Neutrophil (primary cell): Measurements from ENCODE around the gene ALPL.
"Not testable (repeated sequence)": the region's sequence is repeated elsewhere in the genome, so short reads cannot be mapped to it uniquely, and the experiment has no call there.

Experiments used
- H3K27ac ChIP-seq: fragments of 200-600 bp; sonication (generic); 2 replicates; pipeline ENCODE4 v1.5.1; 2016; ENCODE audit warnings: mild to moderate bottlenecking, moderate library complexity
- H3K27me3 ChIP-seq: fragments of 200-600 bp; sonication (generic); 2 replicates; pipeline ENCODE4 v1.6.0; 2016; ENCODE audit warnings: mild to moderate bottlenecking
- H3K36me3 ChIP-seq: fragments of 200-600 bp; sonication (generic); 2 replicates; pipeline ENCODE4 v1.5.1; 2017
- H3K4me1 ChIP-seq, 2 experiments: fragments of 200-600 bp in 1 of 2; sonication (generic) in 1 of 2; 1 replicate in 1 of 2; 2 replicates in 1 of 2; pipeline versions ENCODE4 v1.5.1 to v1.6.1; 2013 to 2016; ENCODE audit warnings: low read depth in 1 of 2, low read length in 1 of 2, mild to moderate bottlenecking in 1 of 2, moderate library complexity in 1 of 2; ENCODE audit not compliant: control insufficient read depth in 1 of 2, insufficient read depth in 1 of 2
- H3K4me3 ChIP-seq, 2 experiments: fragments of 200-600 bp in 1 of 2; sonication (generic) in 1 of 2; 1 replicate in 1 of 2; 2 replicates in 1 of 2; pipeline ENCODE4 v1.5.1; 2013 to 2016; ENCODE audit warnings: low read depth in 1 of 2, low read length in 1 of 2, mild to moderate bottlenecking in 1 of 2, moderate library complexity in 1 of 2
- H3K9me3 ChIP-seq: fragments of 200-600 bp; sonication (generic); 2 replicates; pipeline ENCODE4 v1.5.1; 2016
- TF ChIP-seq, protein P1 (sequence below): fragments of 200-600 bp; sonication (generic); IDR thresholded peaks from 2 replicates; pipeline ENCODE4 v1.5.1; 2016; ENCODE audit warnings: antibody characterized with exemption

ALPL gene

DNA sequence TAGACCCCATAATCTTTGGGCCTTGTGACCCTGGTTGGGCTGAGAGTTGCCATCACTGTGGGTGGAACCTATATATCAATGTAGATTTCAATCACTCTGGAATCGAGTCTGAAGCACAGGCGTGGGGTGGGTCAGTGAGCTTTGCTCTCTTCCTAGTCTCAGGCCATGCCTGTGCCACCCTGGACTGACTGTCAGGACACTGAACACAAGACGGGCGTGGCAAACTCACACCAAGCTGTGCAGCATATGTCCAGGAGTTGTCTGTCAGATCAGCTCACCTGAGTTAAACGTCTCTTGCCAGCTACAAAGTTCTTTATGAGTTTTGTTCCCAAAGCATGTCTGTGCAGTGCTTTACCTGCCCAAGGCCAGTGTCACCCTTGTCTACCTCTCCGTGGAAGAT is 30.9 kb upstream of the ALPL start:
- no peak overlapping the region for H3K4me3 ChIP-seq
- peaks cover 5% of the 10 kb centered on the region for H3K27me3 ChIP-seq
- no peaks in the 10 kb centered on the region for H3K9me3 ChIP-seq
- no peaks in the 10 kb centered on the region for H3K4me1 ChIP-seq
- H3K27ac ChIP-seq: no peak overlapping the region
- TF ChIP-seq, protein P1, sequence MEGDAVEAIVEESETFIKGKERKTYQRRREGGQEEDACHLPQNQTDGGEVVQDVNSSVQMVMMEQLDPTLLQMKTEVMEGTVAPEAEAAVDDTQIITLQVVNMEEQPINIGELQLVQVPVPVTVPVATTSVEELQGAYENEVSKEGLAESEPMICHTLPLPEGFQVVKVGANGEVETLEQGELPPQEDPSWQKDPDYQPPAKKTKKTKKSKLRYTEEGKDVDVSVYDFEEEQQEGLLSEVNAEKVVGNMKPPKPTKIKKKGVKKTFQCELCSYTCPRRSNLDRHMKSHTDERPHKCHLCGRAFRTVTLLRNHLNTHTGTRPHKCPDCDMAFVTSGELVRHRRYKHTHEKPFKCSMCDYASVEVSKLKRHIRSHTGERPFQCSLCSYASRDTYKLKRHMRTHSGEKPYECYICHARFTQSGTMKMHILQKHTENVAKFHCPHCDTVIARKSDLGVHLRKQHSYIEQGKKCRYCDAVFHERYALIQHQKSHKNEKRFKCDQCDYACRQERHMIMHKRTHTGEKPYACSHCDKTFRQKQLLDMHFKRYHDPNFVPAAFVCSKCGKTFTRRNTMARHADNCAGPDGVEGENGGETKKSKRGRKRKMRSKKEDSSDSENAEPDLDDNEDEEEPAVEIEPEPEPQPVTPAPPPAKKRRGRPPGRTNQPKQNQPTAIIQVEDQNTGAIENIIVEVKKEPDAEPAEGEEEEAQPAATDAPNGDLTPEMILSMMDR: no peak
- peaks cover 3% of the 10 kb centered on the region for H3K36me3 ChIP-seq

DNA sequence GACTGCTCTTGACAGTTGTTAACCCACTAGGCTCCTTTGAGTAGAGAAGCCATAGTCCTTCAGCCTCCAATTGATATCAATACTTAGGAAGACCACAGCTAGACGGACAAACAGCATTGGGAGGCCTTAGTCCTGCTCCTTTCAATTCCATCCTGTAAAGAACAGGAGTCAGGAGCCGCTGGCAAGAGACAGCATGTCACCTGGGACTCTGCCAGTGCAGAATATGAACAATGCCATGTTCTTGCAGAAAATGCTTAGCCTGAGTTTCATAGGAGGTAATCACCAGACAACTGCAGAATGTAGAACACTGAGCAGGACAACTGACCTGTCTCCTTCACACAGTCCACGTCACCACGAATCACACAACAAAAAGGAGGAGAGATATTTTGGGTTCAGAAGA is 25.3 kb upstream of the ALPL start:
- H3K27ac ChIP-seq, H3K27me3 ChIP-seq, H3K9me3 ChIP-seq, H3K4me3 ChIP-seq, H3K4me1 ChIP-seq, H3K36me3 ChIP-seq: not testable (repeated sequence)

DNA sequence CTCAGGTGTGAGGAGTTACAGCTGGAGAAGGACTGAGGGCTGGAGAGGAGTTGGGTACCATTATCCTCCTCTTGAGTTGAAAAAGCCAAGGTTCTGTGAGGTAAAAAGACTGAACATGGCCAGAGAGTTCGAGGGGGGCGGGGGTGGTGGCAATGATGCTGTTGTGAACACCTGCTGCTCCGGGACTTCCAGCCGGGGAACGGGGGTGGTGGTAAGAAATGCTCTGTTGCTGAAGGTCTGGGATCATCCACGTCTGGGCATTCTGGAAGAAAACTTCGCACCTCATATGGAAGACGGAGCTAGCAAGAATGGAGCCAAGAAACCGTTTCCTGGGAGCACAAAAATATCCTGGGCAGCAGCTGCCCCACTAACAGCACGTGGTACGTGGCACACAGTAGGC is 20.1 kb upstream of the ALPL start:
- TF ChIP-seq, protein P1: no peak
- Histone ChIP-seq H3K4me1 (no peaks in the 10 kb centered on the region), H3K36me3 (no peaks in the 10 kb centered on the region), H3K9me3 (no peaks in the 10 kb centered on the region), H3K27ac (no peak overlapping the region), H3K27me3 (peaks cover 23% of the 10 kb centered on the region), H3K4me3 (no peak overlapping the region)

DNA sequence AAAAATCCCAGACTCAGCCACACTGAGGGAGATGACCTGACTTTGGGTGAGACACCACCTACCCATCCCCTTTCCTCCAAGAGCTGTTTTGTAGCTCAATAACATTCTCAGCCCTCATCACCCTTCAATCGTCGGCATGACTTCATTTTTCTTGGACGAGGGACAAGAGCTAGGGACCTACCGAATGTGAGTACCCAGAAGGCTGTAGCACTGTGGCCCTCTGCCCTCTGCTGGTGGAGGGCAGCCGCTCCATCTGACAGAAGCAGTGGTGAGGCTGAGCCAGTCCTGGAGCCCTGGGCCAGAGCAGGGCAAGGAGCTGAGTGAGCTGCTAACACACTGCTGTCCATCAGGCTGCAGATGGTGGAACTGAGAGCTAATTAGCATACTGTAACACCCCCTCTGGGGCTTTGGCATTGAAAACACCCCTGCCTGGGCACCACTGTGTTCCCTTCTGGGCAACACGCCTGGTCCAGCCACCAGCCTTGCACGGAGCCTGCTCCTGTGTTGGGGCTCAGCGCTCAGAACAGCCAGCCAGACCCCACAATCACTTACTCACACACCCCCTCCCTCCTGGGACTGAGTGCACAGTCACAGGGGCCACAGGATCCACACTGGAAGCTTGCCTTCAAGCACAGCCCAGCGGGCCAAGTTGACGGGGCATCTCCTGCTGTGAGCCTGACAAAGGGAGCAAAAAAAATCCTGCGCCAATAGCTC is 18.3 kb upstream of the ALPL start:
- Histone ChIP-seq H3K4me3 (no peak overlapping the region), H3K36me3 (no peaks in the 10 kb centered on the region), H3K4me1 (no peaks in the 10 kb centered on the region), H3K27me3 (peaks cover 23% of the 10 kb centered on the region), H3K9me3 (no peaks in the 10 kb centered on the region), H3K27ac (no peak overlapping the region)
- TF ChIP-seq, protein P1: no peak

DNA sequence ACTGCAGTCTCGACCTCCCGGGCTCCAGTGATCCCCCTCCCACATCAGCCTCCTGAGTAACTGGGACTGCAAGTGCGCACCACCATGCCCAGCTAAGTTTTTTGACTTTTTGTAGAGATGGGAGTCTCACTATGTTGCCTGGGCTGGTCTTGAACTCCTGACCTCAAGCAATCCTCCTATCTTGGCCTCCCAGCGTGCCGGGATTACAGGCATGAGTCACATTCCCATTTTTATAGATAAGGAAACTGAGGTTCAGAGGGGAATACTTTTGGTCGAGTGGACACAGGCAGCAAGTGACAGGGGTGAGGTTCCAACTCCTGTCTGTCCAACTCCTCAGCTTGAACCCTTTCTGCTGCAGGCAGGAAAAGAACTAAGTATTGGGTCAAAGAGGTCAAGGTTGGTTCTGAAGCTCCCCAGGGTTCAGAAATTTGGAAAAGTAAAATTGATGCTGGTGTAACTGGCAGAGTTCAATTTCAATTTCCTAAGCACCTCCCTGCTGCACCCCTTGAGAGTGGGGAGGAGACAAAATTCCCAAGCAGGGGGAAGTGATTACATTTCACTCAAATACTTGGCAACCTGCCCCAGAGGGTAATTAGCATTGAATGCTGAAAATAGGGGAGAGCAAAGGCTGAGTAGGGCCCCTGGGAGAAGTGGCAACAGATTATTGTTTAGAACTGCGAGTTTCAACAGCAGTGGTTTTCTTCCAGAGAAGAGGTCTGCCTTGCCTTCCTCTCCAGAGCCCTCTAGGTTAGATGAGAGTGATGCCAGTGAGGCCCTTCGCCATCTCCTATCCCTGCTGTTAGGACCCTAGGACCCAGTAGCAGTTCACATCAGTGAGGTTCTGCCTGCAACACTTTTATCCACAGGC is 17.5 kb upstream of the ALPL start:
- TF ChIP-seq, protein P1: no peak
- no peak overlapping the region for H3K4me3 ChIP-seq
- H3K36me3 ChIP-seq: no peaks in the 10 kb centered on the region
- no peaks in the 10 kb centered on the region for H3K9me3 ChIP-seq
- H3K27ac ChIP-seq: no peak overlapping the region
- peaks cover 23% of the 10 kb centered on the region for H3K27me3 ChIP-seq
- H3K4me1 ChIP-seq: no peaks in the 10 kb centered on the region

DNA sequence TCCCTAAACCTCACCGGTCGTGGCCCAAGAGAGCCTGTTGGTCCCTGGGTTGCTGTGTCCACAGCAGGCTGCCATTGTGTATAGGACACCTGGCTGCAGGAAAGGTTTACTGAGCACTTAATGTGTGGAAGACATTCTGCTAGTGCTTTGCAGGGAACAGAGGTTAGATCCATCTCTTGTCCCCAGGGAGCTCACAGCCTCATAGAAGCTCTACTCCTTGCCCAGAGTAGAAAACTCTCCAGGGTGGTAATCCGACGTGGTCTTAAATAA is 16.9 kb upstream of the ALPL start:
- Histone ChIP-seq H3K4me3 (no peak overlapping the region), H3K27ac (no peak overlapping the region), H3K27me3 (peaks cover 23% of the 10 kb centered on the region), H3K4me1 (no peaks in the 10 kb centered on the region), H3K9me3 (no peaks in the 10 kb centered on the region), H3K36me3 (no peaks in the 10 kb centered on the region)
- TF ChIP-seq, protein P1: no peak
